Activated CD8-positive, alpha-beta memory T cell treated with anti-CD3 and anti-CD28 coated beads, Interleukin-2, amount 10 ng/mL, durations not matched to agents 7 days and 5 days (primary cell): ENCODE results near the gene POLR1A. TPM values are rescaled to one million over a fixed set of nuclear protein-coding genes. Genes with fewer than 3 reads are reported as not detected.

Experiments used
- ATAC-seq: fragments of 150-1000 bp; cut with Tn5 transposase; one replicate; pipeline ENCODE4 v1.10.0; 2021; ENCODE audit warnings: moderate library complexity
- CTCF ChIA-PET: fragments of 350-600 bp; sonication (Branson Sonifier 250); formaldehyde crosslinking; loops from one replicate; lab custom pipeline; 2021; ENCODE audit warnings: antibody characterized with exemption; lab: Charles Lee
- DNase-seq: peaks from one replicate; pipeline ENCODE4 v3.0.0-alpha.2; 2020
- H3K27ac Mint-ChIP-seq: one replicate; pipeline ENCODE4 v1.8.0; 2021; ENCODE audit warnings: mild to moderate bottlenecking, mixed read lengths
- H3K27me3 Mint-ChIP-seq: one replicate; pipeline ENCODE4 v1.8.0; 2021; ENCODE audit warnings: mixed read lengths
- H3K36me3 Mint-ChIP-seq: one replicate; pipeline ENCODE4 v1.8.0; 2021; ENCODE audit warnings: mild to moderate bottlenecking, mixed read lengths
- H3K4me1 Mint-ChIP-seq: one replicate; pipeline ENCODE4 v1.8.0; 2021; ENCODE audit warnings: mixed read lengths
- H3K4me3 Mint-ChIP-seq: one replicate; pipeline ENCODE4 v1.8.0; 2021; ENCODE audit warnings: mild to moderate bottlenecking, moderate library complexity, mixed read lengths
- H3K9me3 Mint-ChIP-seq: one replicate; pipeline ENCODE4 v1.8.0; 2022; ENCODE audit warnings: low read depth, mixed read lengths
- total RNA-seq, 2 experiments: library from RNA; stranded (reverse); gene quantifications; one replicate each; pipeline ENCODE4 v1.2.3, GENCODE V29; 2021

Gene POLR1A
- total RNA-seq, 2 experiments from 2014 or later: 38.2 to 51.2 TPM

DNA sequence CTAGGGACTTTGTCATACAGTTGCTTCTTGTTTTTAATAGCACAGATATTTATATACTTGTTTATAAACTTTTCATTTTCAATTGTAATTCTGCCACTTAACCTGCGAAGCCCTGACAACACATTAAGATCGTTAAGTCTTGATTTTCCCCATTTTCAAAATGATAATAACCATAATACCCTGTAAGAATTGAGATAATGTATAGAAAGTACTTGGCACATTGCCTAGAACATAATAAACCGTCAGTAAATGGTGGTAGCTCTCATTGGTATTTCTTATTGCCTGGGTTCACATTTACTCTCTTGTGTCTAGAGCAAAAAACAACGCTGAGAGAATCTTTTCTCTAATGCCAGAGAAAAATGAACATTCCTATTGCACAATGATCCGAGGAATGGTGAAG lies 19.0 kb upstream of the POLR1A start:
- CTCF ChIA-PET: no interaction called here
- no peak overlapping the region for H3K4me3 Mint-ChIP-seq
- no peaks in the 10 kb centered on the region for H3K4me1 Mint-ChIP-seq
- no peak for DNase-seq
- no peak overlapping the region for H3K27ac Mint-ChIP-seq
- H3K27me3 Mint-ChIP-seq: no peaks in the 10 kb centered on the region
- H3K9me3 Mint-ChIP-seq: no peaks in the 10 kb centered on the region
- ATAC-seq: no peak
- peaks cover 60% of the 10 kb centered on the region for H3K36me3 Mint-ChIP-seq

DNA sequence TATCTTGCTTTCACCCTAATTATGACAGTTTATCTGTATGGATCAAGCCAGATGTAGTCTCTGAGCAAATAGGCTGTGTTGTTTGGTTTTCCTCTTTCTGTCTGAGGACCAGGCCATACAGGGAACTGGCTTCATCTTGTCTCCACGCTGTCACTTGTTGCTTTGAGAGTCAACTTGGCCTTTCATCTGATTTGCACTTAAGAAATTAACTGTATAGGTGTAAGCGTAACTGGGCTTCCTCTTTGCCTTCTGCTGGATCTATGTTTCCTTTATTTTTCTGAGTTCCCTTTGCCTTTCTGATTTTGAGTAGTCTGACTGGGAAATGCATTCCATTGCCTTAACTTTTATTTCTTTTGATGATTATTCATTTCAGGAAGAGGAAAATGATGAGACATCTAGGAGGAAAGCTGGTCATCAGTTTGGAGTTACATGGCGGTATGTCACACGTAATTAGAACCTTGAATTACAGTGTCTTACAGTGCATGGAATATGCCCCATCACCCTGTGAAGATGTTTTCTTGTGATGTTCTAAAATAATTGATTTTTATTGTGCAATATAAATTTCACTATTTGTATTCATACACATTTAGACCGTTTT lies 17.7 kb upstream of the POLR1A start:
- DNase-seq (no peak), ATAC-seq (no peak)
- CTCF ChIA-PET: interaction anchor here (1.0 kb wide), 1 partner anchor 394 kb away, joined by 3 read pairs; no protein-coding TSS in a partner anchor
- H3K36me3 Mint-ChIP-seq: peaks cover 65% of the 10 kb centered on the region
- H3K4me1 Mint-ChIP-seq: no peaks in the 10 kb centered on the region
- no peaks in the 10 kb centered on the region for H3K27me3 Mint-ChIP-seq
- no peaks in the 10 kb centered on the region for H3K9me3 Mint-ChIP-seq
- H3K4me3 Mint-ChIP-seq: no peak overlapping the region
- H3K27ac Mint-ChIP-seq: no peak overlapping the region

DNA sequence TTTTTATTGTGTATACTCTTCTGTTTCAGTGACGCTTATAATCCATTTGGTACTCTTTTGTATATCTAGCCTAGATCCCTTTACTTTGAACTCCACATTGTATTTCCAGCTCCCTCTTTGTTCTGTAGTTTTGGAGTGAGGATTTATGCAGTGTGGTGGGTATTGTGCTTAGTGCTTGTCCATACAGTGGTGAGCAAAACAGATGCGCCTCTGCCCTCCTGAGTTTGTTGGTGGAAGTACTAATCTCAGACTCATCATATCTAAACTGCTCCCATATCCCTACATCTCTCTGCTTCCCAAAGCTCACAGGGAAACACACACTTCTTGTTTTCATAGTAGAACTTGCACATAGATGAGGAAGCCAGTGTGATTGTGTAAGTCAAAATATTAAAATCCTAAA lies 12.4 kb upstream of the POLR1A start:
- no peak for ATAC-seq
- no peaks in the 10 kb centered on the region for H3K9me3 Mint-ChIP-seq
- H3K4me1 Mint-ChIP-seq: peaks cover 6% of the 10 kb centered on the region
- no peak overlapping the region for H3K27ac Mint-ChIP-seq
- H3K4me3 Mint-ChIP-seq: no peak overlapping the region
- no peak for DNase-seq
- CTCF ChIA-PET: interaction anchor here (1.0 to 1.8 kb wide), 4 partner anchors 27 to 291 kb away, joined by 3 to 5 read pairs (median 4); no protein-coding TSS in a partner anchor
- H3K27me3 Mint-ChIP-seq: no peaks in the 10 kb centered on the region
- H3K36me3 Mint-ChIP-seq: peaks cover 62% of the 10 kb centered on the region

DNA sequence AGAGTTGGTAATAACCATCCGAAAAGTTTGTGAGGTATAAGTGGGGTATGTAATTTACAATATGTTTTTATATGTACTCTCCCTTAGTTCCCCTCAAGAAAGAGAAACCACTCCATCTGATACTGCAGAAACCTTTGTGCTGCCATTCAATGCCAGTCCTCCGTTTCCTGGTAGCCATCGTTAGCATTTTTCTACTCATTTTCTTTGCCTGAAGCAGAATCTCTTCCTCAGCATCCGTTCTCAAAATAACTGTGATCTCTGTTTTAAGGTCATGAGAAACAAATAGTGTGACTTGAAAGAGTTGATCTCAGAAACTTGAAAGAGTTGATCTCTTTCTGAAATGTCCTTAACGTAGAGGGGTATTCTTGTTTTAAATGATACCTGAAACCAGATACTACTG lies 1.3 kb upstream of the POLR1A start:
- peak overlapping the region; percentile 97 for H3K27ac Mint-ChIP-seq
- H3K4me3 Mint-ChIP-seq: peak overlapping the region; percentile 93
- no peaks in the 10 kb centered on the region for H3K27me3 Mint-ChIP-seq
- CTCF ChIA-PET: interaction anchor here (2.5 kb wide), 1 partner anchor 279 kb away, joined by 16 read pairs; no protein-coding TSS in a partner anchor
- DNase-seq: no peak
- peaks cover 49% of the 10 kb centered on the region for H3K36me3 Mint-ChIP-seq
- peaks cover 52% of the 10 kb centered on the region for H3K4me1 Mint-ChIP-seq
- no peaks in the 10 kb centered on the region for H3K9me3 Mint-ChIP-seq
- no peak for ATAC-seq

DNA sequence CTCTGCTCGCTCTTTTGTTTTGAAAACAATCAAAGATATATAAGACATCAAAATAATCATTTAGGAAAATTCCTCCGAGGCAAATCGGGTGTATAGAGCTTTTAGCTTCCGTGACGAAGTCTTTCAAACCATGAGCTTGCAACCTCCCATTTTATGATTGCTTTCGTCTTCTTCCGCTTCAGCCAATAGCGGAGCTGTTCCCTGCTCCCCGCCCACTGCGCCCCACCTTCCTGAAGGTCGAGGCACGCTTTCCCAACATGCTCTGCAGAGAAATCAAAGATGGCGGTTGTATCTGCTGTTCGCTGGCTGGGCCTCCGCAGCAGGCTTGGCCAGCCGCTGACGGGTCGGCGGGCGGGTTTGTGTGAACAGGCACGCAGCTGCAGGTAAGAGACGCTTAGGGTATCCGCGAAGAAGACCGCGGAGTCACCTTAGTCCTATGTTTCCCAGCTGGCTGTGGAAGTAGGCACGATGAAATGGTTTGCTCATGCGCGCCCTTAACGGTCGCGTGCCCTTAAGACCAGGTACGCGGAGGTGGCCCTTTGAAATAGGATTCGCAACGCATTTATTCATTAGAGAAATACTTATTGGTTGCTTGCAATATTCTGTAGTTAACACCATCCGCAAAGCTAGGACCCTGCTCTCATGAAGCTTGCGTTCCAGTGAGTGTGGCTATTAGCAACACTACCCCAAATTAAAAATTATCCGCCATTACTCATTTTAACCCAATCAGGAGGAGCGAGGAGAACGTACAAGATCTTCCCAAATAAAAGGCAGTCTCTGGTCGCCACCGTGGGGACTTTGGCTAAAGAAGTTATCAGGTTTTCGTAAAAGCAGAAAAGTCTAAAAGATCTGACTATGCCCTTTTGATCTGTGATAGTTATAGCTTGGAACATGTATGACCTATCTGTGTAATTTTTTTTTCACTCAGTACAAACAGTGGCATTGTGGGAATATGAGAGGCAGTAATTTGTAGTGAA lies 571 bp upstream of the POLR1A start, which contains the start of gene PTCD3:
Gene PTCD3 (plus strand): TSS at position 267 of the 977 bp plus-strand sequence. CDS start 13 bp downstream, at position 280.
- peaks cover 51% of the 10 kb centered on the region for H3K36me3 Mint-ChIP-seq
- H3K27me3 Mint-ChIP-seq: no peaks in the 10 kb centered on the region
- H3K4me3 Mint-ChIP-seq: peak within 1 kb of the TSS; percentile 93
- CTCF ChIA-PET: interaction anchor here (0.5 to 2.5 kb wide), 8 partner anchors 11 to 279 kb away, joined by 3 to 16 read pairs (median 4); no protein-coding TSS in a partner anchor
- H3K9me3 Mint-ChIP-seq: no peaks in the 10 kb centered on the region
- peak; percentile 95 for ATAC-seq
- DNase-seq: peak; percentile 98
- peak within 1 kb of the TSS; percentile 97 for H3K27ac Mint-ChIP-seq
- H3K4me1 Mint-ChIP-seq: peaks cover 58% of the 10 kb centered on the region

DNA sequence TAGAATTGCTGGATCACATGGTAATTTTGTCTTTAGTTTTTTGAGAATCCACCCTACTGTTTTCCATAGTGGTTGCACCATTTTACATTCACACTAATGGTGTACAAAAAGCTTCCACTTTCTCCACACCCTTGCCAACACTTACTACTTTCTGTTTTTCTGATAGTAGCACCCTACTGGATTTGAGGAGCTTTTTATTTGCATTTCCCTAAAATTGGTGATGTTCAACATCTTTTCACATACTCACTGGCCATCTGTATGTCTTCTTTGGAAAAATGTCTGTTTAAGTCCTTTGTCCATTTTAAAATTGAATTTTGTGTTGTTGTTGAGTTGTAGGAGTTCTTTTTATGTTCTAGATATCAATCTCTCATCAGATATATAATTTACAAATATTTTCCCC lies 3.5 kb downstream of the POLR1A start:
- Mint-ChIP-seq H3K27me3 (no peaks in the 10 kb centered on the region), H3K9me3 (no peaks in the 10 kb centered on the region), H3K27ac (no peak overlapping the region), H3K36me3 (peaks cover 41% of the 10 kb centered on the region), H3K4me3 (no peak overlapping the region), H3K4me1 (peaks cover 50% of the 10 kb centered on the region)
- DNase-seq (no peak), ATAC-seq (no peak)
- CTCF ChIA-PET: interaction anchor here (0.7 to 0.9 kb wide), 2 partner anchors 13 to 22 kb away, joined by 3 read pairs; no protein-coding TSS in a partner anchor

DNA sequence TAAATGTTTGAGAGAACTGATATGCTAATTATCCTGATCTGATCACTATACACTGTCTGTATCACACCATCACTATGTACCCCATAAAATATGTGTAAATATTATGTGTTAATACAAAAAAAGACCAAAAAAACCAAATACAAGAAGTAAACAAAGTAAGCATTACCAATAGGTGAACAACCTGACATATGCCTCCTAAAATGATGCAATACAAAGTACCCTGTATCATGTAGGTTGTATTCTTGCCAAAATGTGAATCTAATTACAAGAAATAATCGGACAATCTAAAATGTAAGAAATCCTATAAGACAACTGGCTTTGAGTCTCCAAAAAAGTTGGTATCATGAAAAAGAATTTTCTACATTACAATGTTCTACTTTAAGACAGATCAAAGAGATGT lies 7.8 kb downstream of the POLR1A start:
- Mint-ChIP-seq H3K27me3 (no peaks in the 10 kb centered on the region), H3K4me3 (no peak overlapping the region), H3K36me3 (peaks cover 50% of the 10 kb centered on the region), H3K9me3 (no peaks in the 10 kb centered on the region), H3K4me1 (peaks cover 33% of the 10 kb centered on the region), H3K27ac (no peak overlapping the region)
- CTCF ChIA-PET: interaction anchor here (2.3 kb wide), 1 partner anchor 18 kb away, joined by 9 read pairs; no protein-coding TSS in a partner anchor
- no peak for DNase-seq
- no peak for ATAC-seq

DNA sequence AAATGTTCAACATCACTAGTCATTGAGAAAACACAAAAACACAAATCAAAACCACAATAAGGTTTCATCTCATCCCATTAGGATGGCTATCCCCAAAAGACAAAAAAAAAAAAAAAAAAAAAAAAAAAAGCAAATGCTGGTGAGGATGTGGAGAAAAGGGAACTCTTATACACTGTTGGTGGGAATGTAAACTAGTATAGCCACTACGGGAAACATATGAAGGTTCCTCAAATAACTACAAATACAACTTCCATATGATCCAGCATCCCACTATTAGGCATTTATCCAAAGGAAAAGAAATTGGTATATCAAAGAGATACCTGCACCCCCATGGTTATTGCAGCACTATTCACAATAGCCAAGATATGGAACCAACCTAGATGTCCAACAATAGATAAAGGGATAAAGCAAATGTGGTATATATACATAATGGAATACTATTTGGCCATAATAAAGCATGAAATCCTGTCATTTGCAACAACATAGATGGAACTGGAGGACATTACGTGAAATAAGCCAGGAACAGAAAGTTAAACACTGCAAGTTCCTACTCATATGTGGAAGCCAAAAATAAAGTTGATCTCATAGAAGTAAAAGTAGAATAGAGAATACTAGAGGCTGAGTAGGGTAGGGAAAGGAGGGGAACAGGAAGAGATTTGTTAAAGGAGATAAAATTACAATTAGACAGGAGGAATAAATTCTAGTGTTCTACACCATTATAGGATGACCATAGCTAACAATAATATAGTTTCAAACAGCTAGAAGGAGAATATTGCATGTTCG lies 8.4 kb downstream of the POLR1A start:
- Mint-ChIP-seq H3K36me3 (peaks cover 44% of the 10 kb centered on the region), H3K27ac (peak overlapping the region; percentile 1), H3K9me3 (no peaks in the 10 kb centered on the region), H3K4me3 (no peak overlapping the region), H3K27me3 (no peaks in the 10 kb centered on the region), H3K4me1 (peaks cover 27% of the 10 kb centered on the region)
- CTCF ChIA-PET: interaction anchor here (1.2 to 2.3 kb wide), 2 partner anchors 17 kb away, joined by 9 read pairs; no protein-coding TSS in a partner anchor
- DNase-seq: no peak
- no peak for ATAC-seq

DNA sequence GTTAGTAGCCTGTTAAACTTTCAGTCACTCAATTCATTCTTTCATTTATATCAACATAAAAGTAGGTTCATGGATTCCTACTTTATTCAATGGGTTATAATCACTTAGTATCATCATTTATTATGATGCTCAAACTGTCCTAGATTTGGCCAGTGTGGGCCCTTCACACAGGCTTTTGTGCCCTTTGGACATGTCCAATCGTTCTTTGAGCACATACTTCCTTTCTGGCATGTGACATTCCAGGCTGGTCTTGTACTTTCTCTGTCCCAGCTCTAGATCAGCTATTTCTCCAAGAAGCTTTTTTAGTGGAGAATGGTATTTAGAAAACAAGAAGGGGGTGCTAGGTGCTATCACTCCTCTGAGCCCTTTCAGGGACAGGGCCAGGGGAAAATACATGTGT lies 11.5 kb downstream of the POLR1A start:
- H3K27ac Mint-ChIP-seq: no peak overlapping the region
- no peak for DNase-seq
- H3K27me3 Mint-ChIP-seq: no peaks in the 10 kb centered on the region
- CTCF ChIA-PET: interaction anchor here (1.1 to 1.8 kb wide), 2 partner anchors 11 to 14 kb away, joined by 3 to 6 read pairs; partner anchors contain the start of genes POLR1A and PTCD3
- no peaks in the 10 kb centered on the region for H3K9me3 Mint-ChIP-seq
- no peak overlapping the region for H3K4me3 Mint-ChIP-seq
- peaks cover 17% of the 10 kb centered on the region for H3K4me1 Mint-ChIP-seq
- peaks cover 48% of the 10 kb centered on the region for H3K36me3 Mint-ChIP-seq
- ATAC-seq: no peak

DNA sequence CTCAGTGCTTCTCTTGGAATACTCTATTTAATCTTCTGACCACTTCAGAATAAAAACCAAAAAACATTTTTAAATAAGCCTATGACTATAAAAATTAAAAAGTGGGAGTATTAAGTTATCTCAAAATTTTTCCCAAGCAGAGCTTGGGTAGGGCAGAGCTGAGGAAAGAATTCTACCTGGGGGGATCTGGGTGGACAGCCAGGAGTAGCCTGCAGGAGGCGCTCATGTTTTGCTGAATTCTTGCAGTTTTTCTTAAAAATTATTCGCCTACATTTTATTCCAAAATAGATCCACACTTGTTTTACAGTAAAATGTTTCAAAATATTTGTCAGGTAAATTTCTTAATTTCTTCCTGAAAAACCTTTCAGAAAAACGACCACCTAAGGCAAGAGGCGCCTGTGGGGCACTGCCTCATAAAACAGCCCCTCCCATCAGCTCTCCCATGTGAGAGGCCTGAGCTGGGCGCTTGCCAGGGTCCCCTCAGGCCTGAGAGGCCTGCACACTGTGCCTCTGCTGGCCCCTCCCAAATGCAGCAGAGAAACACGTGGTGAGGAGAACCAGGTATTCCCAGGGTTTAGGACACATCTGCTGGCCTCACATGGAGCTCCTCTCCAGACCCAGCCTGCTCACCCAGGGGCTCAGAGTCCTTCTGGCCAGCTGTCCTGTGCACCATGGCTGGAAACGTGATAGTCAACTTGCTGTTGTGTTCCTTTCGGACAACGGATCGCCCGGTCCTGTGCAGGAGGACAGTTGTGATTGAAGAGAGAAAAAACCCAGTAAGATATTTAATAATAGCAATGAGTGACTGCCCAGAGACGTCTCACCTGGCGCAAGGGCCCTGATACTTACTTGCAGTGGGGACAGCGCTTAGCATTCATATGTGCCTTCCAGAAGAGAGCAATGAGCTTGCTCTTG lies 17.5 kb downstream of the POLR1A start:
- no peak for ATAC-seq
- CTCF ChIA-PET: interaction anchor here (0.7 to 2.6 kb wide), 10 partner anchors 8 to 359 kb away, joined by 3 to 15 read pairs (median 3); partner anchors contain the start of gene PTCD3
- Mint-ChIP-seq H3K36me3 (peaks cover 35% of the 10 kb centered on the region), H3K27me3 (no peaks in the 10 kb centered on the region), H3K27ac (no peak overlapping the region), H3K9me3 (no peaks in the 10 kb centered on the region), H3K4me3 (no peak overlapping the region), H3K4me1 (peaks cover 2% of the 10 kb centered on the region)
- DNase-seq: no peak

DNA sequence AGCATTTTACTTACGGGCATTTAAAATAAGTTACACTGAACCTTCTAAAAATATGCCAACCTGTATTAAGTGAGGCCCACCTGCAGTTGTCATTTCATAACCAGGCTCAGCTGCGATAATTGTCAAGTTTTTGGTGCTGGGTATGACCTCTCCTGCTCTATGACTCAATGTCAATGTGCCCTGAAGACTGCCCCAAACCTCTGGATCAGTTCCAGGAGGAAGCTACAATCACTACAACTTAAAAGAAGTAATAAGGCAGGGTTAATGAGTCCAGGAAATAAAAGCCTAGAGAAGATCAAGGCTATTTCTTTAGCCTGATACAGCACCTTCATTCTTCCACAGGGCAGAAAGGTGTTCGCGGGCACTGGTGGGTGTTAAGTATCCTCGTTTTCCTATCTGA lies 22.9 kb downstream of the POLR1A start:
- no peak for DNase-seq
- Mint-ChIP-seq H3K4me1 (peaks cover 32% of the 10 kb centered on the region), H3K9me3 (no peaks in the 10 kb centered on the region), H3K27ac (no peak overlapping the region), H3K36me3 (peaks cover 26% of the 10 kb centered on the region), H3K27me3 (no peaks in the 10 kb centered on the region), H3K4me3 (no peak overlapping the region)
- CTCF ChIA-PET: interaction anchor here (0.5 to 9.3 kb wide), 3 partner anchors 193 to 255 kb away, joined by 4 to 391 read pairs (median 126); partner anchors contain the start of gene ST3GAL5
- no peak for ATAC-seq
